ENCODE data around the gene HNF1A.

The HNF1A gene

DNA sequence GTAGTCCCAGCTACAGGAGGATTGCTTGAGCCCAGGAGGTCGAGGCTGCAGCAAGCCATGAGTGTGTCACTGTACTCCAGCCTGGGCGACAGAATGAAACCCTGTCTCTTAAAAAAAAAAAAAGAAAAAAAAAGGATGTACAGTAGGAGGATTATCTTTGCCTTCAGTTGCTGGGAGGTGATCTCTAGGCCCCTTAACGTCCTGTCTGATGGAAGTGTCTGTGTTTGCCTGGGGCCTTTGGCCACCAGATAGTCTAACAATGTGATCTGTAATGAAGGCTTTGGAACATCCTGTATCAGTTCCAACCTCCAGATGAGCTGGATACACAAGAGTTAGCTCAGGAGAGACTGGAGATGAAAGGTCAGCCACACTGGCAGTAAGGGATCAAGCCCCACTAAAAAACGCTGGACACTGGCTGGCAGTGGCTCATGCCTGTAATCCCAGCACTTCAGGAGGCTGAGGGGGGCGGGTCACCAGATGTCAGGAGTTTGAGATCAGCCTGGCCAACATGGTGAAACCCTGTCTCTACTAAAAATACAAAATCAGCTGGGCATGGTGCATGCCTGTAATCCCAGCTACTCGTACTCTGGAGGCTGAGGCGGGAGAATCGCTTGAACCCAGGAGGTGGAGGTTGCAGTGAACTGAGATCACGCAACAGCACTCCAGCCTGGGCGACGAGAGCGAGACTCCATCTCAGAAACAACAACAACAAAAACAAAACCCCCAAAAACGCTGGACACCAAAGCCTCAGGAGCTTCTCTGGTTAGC is 19.0 kb upstream of the HNF1A start:
- no peak for DNase-seq

DNA sequence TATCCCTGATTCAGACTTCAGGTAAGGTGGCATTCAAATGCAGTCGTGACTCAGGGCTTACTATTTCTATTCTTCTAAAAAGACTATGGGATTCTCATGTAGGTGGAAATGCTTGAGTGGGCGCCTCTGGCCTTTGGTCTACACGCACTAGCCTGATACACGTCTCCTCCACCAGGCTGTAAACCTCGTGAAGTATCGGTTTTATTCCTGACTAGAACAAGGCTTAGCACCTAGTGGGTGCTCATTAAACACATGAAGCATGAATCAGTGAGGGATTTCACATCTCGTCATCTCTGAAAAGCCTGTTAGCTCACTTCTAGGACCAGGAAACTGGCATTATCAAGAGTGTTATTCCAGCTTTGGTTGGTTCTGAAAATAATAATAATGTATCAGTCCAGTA is 17.7 kb upstream of the HNF1A start:
- DNase-seq, result no peak

DNA sequence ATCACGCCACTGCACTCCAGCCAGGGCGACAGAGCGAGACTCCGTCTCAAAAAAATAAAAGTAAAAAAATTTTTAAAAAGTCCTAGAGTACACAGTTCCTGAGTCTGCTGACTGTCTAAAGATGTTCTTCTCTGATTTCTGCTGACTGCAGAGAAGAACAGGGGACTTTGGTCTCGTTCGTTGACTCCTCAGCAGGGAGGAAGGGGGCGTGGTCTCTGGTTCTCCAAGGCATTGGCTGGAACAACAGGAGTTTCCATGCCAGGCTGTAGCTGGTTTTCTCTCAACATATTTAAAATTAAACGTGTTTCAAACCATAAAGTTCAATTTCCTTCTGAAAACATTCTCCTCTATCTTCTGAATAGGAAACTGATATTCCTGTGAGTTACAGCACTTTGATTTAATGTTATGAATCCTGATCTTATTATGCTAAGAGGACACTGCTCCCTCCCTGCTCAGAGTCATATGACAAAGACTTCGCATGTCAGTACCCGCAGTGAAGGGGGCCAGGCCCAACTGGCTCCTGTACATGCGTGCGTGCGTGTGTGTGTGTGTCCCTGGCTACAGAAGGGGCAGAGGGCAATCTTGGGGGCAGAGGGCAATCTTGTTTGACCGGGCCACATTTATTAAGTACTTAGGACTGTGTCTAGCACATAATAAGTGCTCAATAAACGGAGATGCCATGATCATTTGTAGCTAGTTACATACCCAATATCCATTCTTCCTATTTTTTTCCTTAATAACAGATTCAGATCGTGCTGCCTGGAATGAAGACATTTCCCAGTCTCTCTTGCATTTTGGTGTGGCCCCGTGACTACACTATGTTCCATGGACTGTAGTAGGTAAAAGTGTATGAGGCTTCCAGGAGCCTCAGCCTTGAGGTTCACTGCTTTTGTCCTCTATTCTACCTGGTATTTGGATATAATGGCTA is 16.5 kb upstream of the HNF1A start:
- DNase-seq, result no peak

DNA sequence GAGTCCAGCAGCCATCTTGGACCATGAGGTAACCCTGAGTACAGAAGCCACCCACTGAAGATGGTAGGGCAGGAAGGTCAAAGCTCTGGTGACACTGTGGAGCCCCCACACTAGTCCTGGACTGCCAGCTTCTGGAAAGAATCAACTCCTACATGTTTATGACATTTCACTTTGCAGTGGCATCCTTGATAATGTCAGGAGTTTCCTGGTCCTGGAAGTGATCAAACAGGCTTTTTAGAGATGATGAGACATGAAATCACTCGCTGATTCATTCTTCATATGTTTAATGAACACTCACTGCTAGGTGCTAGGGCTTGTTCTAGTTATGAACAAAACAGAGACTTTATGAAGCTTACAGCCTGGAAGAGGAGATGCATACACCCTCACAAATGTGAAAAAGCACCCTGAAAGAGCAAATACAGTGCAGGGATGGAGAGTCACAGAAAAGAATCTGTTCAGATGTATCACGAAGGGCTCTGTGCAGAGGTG is 15.8 kb upstream of the HNF1A start:
- no peak for DNase-seq

DNA sequence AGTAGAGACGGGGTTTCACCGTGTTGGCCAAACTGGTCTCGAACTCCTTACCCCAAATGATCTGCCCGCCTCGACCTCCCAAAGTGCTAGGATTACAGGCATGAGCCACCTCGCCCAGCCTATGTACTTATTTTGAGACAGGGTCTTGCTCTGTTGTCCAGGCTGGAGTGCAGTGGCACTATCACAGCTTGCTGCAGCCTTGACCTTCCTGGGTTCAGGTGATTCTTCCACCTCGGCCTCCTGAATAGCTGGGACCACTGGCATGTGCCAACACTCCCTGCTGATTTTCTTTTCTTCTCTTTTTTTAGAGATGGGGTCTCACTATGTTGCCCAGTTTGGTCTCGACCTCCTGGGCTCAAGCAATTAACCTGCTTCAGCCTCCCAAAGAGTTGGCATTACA is 14.0 kb upstream of the HNF1A start:
- DNase-seq, result no peak

DNA sequence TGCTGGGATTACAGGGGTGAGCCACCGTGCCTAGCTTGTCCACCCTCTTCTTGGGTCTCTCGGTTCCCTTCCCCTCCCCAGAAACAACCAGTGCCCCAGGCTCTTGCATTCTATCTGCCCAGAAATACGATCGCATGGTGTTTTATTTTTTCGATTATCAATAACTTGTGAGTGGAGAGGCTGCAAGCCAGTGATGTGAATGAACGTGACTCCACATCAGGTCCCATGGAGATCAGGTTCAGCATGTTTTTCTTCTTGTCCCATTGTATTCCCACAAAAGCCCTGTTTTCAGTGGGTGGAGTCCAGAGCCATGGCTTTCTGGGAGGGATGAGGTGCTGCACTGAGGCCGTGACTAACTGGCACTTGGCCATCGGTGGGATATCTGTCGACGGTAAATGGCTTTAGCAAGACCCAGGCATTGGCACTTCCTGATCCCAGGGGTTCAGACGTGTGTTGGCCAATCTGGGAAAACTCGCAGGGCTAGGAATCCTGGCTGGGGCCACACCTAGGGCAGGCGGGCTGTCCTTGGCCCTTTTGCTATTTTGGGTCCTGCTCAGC is 12.7 kb upstream of the HNF1A start:
- no peak for DNase-seq

DNA sequence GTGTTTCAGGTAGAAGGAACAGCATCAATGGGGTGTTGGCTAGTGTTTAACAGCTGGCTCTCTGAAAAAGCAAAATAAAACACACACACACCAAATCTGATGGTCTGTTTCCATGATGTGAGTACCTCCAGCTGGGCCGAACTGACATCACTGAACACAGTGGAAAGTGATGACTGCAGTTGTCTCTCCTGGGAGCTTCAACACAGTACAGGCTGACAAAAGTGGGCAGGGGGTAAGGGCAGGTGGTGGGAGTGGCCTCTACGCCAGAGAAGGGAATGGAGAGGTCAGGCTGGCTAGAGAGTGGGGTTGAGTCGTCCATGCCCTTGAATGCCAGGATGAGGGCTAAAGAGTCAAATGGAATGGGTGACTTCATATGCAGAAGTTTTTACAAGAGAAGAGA is 8.0 kb upstream of the HNF1A start:
- no peak for DNase-seq

DNA sequence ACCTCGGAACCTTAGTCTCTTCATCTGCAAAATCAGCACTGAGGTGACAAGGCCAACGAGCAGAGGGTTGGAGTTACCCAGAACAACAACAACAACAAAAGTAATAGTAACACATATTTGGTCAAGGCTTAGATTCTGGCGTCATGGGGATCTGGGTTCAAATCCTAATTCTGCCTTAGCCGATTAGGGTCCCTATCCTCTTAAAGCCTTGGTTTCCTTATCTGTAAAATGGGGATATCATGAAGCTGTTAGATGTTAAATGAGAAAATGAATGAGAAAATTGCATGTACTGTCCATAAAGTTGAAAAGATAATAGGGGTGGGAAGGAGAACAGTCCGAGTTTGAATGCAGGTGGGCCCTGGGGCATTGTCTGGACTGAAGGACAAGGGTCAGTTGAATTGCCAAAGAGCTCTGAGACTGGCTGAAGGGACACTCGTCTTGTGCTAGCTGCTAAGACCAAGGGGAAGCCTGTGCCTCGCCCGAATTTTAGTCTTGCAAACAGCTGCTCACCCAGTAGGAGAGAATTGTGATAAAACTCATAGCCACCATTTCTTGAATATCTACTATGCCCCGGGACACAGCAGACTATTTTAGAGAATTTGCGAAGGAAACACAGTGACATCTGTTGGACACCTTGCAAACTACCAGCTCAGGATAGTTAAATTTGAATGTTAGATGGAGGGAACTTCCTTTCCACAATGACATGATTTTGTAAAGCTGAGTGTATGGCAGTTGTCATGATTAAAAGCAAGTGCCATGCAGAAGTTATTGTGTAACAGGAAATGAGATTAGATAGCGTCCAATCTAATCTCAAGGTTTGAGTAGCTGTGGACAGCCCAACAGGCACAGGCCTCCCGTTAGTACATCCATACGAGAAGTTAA is 6.8 kb upstream of the HNF1A start:
- peak; percentile 74 for DNase-seq

DNA sequence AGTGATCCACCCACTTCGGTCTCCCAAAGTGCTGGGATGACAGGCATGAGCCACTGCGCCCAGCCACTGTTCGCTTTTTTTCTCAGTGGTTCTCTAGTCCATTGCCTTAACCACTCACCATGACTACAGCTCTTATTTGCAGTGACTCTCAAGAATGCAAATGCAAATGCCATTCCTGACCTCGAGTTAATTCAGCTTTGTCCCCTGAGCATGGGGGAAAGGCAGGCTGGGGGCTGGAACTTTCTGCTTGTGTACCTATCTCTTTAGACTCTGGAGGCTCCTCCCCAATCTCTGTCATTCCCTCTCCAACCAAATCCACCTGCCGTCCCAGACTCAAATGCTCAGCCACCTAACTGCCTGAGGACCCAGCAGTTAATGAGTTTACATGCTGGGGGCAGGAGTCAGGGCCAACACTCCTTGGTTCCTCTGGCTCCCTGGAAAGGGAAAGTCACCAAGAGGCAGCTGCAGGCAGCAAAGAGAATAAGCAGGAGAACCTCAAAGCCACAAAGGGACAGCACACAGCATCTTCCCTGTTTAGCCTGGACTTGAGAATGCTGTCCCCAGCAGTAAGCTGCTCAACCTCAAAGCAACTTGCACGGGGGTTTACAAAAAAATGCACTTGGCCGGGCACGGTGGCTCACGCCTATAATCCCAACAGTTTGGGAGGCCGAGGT is 5.3 kb upstream of the HNF1A start:
- peak; percentile 54 for DNase-seq

DNA sequence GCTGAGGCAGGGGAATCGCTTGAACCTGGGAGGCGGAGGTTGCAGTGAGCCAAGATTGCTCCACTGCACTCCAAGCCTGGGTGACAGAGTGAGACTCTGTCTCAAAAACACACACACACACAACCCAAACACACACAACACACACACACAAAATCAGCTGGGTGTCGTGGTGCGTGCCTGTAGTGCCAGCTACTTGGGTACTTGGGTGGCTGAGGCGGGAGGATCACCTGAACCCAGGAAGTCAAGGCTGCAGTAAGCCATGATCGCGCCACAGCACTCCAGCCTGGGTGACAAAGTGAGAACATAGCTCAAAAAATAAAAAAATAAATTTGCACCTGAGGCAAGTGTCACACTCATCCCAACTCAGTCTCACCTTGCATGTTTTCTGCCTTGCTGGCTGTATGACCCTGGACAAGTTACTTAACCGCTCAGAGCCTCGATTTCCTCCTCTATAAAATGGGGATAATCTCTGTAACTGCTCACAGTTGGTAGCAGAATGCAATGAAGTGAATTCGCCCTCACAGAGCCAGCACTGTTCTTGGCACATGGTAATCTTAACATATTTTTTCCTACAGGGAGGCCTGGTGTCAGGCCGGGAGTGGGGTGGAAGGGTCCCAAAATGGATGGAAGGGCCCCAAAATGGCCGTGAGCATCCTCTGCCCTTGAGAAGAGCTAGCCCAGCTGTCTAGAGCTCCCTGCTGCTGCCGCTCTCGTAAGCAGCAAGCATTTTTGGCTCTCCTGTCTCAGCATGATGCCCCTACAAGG is 630 bp upstream of the HNF1A start:
- DNase-seq, result no peak

DNA sequence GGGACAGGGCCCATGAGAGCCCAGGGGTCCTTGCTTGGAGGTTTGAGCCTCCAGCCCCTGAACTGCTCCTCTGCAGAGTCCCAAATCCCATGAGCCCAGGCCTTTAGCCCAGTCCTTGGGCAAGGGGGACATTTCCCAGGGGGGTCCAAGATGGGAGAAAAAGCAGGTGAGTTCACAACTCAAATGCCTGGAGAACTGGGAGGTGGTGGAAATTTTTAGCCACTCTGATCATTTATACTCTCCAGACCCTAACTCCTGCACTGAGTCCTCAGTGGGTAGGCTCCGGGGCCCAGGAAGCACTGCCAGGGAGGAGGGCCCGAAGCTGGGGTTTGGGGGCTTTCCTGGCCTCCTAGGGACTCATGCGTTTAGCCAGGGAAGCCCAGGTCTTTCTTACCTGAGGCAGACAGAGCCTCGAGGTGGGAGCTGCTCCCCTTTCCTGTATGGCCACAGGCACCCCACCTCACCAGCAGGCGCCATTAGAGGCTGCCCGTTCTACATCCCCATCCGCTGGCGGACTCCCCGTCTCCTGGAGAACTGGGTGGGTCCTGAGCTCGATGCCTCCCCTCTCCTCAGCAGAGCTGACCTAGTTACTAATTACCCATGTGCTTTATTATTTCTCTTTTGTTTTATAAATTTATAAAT is 998 bp downstream of the HNF1A start:
- DNase-seq, result no peak

DNA sequence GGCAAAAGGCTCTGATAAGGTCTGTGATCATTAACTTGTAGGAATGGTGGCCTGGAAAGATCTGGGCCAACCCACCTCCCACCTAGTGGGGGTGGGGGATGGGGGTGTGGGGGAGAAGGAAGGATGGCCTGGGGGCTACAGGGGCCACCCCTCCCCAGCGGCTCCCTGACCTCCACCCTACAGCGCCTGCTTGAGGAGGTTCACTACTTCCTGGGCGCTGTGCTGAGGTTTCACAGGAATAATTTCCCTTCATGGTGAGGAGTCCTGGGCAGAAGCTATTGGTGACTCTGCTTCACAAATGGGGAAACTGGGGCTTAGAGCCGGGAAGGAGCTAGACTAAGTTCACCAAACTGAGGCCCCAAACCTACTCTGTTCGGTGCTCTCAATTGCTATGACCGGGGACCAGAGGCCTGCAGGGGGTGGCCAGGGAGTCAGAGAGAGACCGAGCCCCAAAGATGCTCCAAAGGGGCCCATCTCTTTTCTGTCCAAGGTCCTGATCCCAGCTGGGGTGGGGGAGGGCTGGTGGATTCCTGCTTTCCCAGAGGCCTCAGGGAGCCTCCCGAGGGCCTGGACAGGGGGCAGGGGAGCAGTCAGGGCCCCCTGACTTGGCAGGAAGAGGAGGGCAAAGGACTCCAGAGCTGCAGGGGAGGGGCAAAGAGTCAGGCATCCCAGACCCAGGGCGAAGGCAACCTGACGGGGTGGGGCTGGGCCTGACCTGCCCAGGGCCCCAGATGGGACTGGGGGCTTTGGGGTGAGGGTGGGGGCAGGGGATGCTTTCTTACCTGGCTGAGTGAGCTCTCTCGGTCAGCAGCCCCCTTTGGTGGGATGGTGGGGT is 1.7 kb downstream of the HNF1A start:
- DNase-seq, result no peak

DNA sequence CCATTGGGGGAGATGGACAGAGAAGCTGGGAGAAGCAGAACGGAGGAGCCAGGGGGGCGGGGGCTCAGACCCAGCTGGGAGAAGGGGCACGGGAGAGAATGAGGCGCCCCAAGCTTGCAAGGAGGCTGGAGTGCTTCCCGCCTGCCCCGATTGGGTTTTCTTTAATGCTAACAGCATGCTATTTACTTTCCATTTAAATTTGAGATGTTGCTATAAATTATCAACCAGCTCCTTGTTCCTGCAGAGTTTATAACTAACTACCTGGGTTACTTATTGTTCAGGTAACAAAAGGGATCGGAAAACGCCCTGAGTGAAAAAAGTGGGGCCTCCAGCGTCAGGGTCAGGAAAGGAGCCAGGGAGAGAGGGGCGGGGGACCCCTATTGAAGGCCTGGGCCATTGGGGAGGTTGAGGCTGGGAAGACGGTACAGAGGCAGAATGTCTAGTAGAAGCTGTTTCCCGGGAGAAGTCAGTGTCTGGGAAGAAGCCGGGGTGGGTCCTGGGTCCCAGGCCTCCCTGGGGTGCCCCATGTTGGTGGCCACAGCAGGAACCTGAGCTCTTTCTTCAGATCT is 2.5 kb downstream of the HNF1A start:
- no peak for DNase-seq

DNA sequence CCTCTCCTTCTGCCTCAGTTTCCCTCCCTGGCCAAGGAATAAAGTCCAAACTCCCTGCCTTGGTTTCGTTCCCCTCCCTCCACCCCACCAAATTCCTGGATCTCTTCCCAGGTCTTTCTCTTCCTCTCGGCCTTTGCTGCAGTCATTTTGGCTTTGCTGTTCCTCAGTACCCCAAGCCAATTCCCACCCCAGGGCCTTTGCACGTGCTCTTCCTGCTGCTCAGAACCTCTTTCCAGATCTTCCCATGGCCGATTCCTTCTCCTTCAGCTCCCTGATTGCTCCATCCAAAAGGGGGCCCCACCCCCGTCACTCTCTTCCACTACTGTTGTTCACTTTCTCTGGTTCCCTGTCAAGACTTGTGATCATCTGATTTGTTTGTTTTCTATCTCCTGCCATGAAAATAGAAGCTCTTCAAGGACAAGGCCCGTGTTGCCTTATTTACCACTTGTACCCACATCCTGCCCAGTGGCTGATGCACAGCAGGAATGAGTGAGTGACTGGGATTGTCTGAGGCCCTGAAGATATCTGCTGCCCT is 3.1 kb downstream of the HNF1A start:
- no peak for DNase-seq

DNA sequence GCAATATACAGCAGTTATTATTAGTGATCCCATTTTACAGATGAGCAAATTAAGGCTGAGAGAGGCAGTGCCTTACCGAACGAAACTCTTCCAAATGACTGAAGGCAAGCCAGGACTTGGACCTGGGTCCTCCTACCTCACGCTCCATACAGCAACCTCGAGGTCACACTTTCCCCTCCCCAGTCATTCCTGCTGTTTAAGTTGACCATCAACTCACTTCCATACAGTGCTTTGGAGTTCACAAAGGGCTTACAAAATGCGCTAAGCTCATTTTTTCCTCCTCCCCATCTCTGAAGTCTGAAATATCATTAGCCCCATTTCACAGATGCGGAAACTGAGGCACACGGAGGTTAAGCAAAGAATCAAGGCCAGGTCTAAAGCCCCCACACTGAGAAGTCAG is 4.3 kb downstream of the HNF1A start:
- no peak for DNase-seq

DNA sequence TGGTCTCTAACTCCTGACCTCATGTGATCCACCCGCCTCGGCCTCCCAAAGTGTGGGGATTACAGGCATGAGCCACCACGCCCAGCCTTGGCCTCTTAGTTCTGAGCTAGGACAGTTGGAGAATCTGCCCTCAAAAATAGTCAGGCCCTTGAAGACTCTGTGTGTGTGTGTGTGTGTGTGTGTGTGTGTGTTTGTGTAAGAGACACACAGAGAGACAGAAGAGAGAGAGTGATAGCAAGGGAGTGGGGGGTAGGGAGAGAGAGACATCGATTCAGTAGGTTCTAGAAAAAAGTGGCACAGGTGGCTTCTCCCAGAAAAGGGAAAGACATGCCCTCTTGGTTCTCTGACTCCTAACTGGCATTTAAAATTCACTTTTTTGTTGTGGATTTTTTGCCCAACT is 5.4 kb downstream of the HNF1A start:
- no peak for DNase-seq

DNA sequence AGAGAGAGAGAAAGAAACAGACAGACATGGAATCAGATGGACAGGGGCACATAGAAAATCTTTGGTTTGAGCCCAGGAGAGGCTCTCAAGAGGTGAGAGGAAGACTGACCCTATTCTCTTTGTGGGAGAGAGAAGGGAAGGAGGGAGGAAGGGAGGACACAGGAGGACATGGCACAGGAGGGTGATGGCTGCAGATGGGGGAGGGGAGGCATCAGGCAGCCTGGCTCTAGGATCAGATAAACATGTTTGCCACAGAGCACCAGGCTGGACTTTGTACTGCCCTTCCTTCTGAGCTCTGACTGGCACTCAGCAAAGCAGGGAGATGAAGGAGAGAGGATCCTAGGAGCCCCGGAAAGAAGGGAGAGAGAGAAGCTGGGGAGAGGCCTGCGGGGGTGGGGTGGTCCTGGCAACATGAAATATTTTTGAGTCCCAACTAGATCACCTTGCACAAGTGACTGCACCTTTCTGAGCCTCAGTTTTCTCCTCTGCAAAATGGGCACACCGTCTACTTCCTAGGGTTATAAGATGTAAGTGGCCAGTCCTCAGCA is 6.1 kb downstream of the HNF1A start:
- DNase-seq, result no peak

DNA sequence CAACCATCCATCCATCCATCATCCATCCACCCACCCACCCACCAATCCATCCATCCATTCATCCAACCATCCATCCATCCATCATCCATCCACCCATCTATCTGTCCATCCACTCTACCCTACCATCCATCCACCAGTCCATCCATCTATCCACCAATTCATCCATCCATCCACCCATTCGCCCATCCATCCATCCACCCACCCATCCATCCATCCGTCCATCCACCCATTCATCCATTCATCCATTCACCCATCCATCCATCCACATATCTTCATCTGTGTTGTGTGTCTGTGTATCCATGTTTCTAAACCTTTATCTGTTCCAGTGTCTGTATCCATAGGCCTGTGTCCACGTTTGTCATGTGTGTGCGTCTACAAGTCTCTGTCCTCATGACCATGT is 9.9 kb downstream of the HNF1A start:
- no peak for DNase-seq

DNA sequence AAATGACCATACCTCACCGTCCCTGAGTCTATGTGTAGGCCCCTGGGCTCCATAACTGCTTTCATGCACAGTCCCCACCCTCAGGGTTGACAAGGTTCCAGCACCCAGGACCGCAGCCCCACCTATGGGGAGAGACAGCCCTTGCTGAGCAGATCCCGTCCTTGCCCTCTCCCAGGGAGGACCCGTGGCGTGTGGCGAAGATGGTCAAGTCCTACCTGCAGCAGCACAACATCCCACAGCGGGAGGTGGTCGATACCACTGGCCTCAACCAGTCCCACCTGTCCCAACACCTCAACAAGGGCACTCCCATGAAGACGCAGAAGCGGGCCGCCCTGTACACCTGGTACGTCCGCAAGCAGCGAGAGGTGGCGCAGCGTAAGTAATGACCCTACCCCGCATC is 10.3 kb downstream of the HNF1A start:
- DNase-seq, result no peak

All from eye (tissue), 1 donor.